Measurements from ENCODE around the gene GALNT18.

The GALNT18 gene

DNA sequence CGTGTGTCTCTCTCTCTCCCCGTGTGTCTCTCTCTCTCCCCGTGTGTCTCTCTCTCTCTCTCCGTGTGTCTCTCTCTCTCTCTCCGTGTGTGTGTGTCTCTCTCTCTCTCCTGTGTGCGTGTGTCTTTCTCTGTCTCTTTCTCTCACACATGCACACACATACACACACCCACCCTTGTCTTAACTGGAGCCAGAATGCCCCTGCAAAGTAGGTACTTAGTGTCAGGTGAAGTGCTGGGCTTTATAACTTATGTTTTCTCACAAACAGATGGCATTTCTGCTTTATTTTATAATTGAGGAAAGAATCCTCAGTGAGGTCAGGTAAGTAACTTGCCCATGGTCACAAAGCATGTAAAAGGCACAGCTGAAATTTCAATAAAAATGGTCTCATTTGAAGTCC, 374.7 kb downstream of the GALNT18 start:
- TF ChIP-seq EGR1 (IDR thresholded peaks at IDR 0.05) = no peak
- TF ChIP-seq CEBPB (IDR thresholded peaks at IDR 0.05) = no peak
- no peak for TF ChIP-seq RAD21 (IDR thresholded peaks at IDR 0.05; ENCODE audit: low read depth)
- TF ChIP-seq EP300 (IDR thresholded peaks at IDR 0.05; ENCODE audit: borderline replicate concordance) = no peak
- no peak for TF ChIP-seq YY1 (IDR thresholded peaks at IDR 0.05; ENCODE audit: low read depth)
- TF ChIP-seq, protein P1, sequence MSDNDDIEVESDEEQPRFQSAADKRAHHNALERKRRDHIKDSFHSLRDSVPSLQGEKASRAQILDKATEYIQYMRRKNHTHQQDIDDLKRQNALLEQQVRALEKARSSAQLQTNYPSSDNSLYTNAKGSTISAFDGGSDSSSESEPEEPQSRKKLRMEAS (IDR thresholded peaks at IDR 0.05) = no peak
- TF ChIP-seq ZBTB7A (IDR thresholded peaks at IDR 0.05; ENCODE audit: low read depth) = no peak
- no peak for TF ChIP-seq TAF1 (IDR thresholded peaks at IDR 0.05; ENCODE audit: low read depth)
- TF ChIP-seq, protein P2, sequence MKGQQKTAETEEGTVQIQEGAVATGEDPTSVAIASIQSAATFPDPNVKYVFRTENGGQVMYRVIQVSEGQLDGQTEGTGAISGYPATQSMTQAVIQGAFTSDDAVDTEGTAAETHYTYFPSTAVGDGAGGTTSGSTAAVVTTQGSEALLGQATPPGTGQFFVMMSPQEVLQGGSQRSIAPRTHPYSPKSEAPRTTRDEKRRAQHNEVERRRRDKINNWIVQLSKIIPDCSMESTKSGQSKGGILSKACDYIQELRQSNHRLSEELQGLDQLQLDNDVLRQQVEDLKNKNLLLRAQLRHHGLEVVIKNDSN (IDR thresholded peaks at IDR 0.05) = no peak
- TF ChIP-seq FOXM1 (IDR thresholded peaks at IDR 0.05; ENCODE audit: borderline replicate concordance, low read depth) = no peak
- no peak for TF ChIP-seq TEAD4 (IDR thresholded peaks at IDR 0.05)
- TF ChIP-seq, protein P3, sequence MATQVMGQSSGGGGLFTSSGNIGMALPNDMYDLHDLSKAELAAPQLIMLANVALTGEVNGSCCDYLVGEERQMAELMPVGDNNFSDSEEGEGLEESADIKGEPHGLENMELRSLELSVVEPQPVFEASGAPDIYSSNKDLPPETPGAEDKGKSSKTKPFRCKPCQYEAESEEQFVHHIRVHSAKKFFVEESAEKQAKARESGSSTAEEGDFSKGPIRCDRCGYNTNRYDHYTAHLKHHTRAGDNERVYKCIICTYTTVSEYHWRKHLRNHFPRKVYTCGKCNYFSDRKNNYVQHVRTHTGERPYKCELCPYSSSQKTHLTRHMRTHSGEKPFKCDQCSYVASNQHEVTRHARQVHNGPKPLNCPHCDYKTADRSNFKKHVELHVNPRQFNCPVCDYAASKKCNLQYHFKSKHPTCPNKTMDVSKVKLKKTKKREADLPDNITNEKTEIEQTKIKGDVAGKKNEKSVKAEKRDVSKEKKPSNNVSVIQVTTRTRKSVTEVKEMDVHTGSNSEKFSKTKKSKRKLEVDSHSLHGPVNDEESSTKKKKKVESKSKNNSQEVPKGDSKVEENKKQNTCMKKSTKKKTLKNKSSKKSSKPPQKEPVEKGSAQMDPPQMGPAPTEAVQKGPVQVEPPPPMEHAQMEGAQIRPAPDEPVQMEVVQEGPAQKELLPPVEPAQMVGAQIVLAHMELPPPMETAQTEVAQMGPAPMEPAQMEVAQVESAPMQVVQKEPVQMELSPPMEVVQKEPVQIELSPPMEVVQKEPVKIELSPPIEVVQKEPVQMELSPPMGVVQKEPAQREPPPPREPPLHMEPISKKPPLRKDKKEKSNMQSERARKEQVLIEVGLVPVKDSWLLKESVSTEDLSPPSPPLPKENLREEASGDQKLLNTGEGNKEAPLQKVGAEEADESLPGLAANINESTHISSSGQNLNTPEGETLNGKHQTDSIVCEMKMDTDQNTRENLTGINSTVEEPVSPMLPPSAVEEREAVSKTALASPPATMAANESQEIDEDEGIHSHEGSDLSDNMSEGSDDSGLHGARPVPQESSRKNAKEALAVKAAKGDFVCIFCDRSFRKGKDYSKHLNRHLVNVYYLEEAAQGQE (IDR thresholded peaks at IDR 0.05; ENCODE audit: low read depth) = no peak
- no peak for TF ChIP-seq CREB1 (IDR thresholded peaks at IDR 0.05; ENCODE audit: low read depth)

DNA sequence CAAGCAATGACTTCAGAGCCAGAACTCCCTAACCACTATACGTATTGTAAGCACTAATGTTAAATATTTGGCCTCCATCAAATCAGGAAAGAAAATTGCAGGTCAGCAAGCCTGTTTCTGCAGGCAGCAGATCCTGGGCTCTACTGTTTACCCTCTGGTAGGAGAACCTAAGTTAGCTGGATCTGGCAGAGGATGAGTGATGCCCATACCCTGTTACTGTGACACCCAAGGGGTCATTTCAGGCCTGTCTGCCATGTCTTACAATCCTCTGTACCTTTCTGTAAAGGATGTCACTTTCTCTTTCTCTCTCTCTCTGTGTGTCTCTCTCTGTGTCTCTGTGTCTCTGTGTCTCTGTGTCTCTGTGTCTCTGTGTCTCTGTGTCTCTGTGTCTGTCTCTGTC, 375.6 kb downstream of the GALNT18 start:
- TF ChIP-seq EGR1 (IDR thresholded peaks at IDR 0.05) (no peak), CREB1 (IDR thresholded peaks at IDR 0.05; ENCODE audit: low read depth) (no peak), YY1 (IDR thresholded peaks at IDR 0.05; ENCODE audit: low read depth) (no peak), NFIC (IDR thresholded peaks at IDR 0.05) (no peak), TCF12 (IDR thresholded peaks at IDR 0.05; ENCODE audit: low read depth) (no peak), TAF1 (IDR thresholded peaks at IDR 0.05; ENCODE audit: low read depth) (no peak), RAD21 (IDR thresholded peaks at IDR 0.05; ENCODE audit: low read depth) (no peak), TEAD4 (IDR thresholded peaks at IDR 0.05) (no peak), EP300 (IDR thresholded peaks at IDR 0.05; ENCODE audit: borderline replicate concordance) (no peak), ZBTB7A (IDR thresholded peaks at IDR 0.05; ENCODE audit: low read depth) (no peak)
- TF ChIP-seq, protein P3 (IDR thresholded peaks at IDR 0.05; ENCODE audit: low read depth) = no peak
- TF ChIP-seq, protein P2 (IDR thresholded peaks at IDR 0.05) = no peak

DNA sequence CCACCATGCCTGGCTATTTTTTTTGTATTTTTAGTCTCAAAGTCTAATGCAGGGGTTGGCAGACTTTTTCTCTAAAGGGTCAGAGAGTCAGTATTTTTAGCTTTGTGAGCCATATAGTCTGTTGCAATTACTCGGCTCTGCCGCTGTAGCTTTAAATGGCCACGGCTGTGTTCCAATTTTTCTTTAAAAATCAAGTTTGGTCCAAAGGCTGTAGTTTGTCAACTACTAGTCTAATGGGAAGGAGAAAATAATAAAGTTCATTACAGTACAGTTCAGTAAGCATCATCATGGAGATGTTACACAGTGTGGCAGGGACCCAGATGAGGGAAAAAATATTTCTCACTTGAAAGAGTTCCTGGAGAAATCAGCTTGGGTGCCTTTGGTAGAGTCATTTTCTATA, 376.4 kb downstream of the GALNT18 start:
- no peak for TF ChIP-seq ZBTB7A (IDR thresholded peaks at IDR 0.05; ENCODE audit: low read depth)
- TF ChIP-seq TAF1 (IDR thresholded peaks at IDR 0.05; ENCODE audit: low read depth) = no peak
- no peak for TF ChIP-seq RAD21 (IDR thresholded peaks at IDR 0.05; ENCODE audit: low read depth)
- TF ChIP-seq, protein P1 (IDR thresholded peaks at IDR 0.05) = no peak
- TF ChIP-seq, protein P3 (IDR thresholded peaks at IDR 0.05; ENCODE audit: low read depth) = no peak
- TF ChIP-seq CEBPB (IDR thresholded peaks at IDR 0.05) = no peak
- TF ChIP-seq FOXM1 (IDR thresholded peaks at IDR 0.05; ENCODE audit: borderline replicate concordance, low read depth) = no peak
- no peak for TF ChIP-seq NFIC (IDR thresholded peaks at IDR 0.05)
- TF ChIP-seq, protein P2 (IDR thresholded peaks at IDR 0.05) = no peak
- TF ChIP-seq TCF12 (IDR thresholded peaks at IDR 0.05; ENCODE audit: low read depth) = no peak
- TF ChIP-seq EP300 (IDR thresholded peaks at IDR 0.05; ENCODE audit: borderline replicate concordance) = no peak
- no peak for TF ChIP-seq YY1 (IDR thresholded peaks at IDR 0.05; ENCODE audit: low read depth)
- TF ChIP-seq EGR1 (IDR thresholded peaks at IDR 0.05) = no peak
- TF ChIP-seq TEAD4 (IDR thresholded peaks at IDR 0.05) = no peak
- no peak for TF ChIP-seq CREB1 (IDR thresholded peaks at IDR 0.05; ENCODE audit: low read depth)

DNA sequence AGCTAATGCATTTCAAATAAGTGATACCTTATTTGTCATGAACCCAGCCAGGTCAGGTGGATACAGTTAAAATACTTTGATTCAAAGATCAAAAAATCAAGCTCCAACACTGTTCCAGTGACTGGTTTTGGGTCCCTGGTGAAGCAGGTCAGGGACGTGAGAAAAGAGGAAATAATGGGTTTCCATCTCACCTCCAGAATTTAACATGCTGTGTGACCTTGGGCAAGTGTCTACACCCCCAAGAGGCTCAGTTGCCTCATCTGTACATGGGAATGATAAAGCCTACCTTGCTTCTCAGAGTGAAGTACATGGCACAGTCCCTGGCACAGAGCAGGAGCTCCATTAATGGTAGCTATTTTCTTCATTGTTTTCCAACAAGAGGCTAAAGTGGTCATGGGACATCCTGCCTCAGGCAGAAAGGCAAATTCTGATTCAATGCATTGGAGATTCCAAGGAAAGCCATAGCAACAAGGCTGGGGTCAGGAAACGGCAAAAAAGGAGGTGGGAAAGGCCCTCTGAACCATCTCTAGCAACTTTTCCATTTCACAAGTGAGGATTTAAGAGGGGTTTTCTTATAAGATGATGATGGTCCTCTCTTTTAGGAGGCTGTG, 377.2 kb downstream of the GALNT18 start:
- TF ChIP-seq CREB1 (IDR thresholded peaks at IDR 0.05; ENCODE audit: low read depth) (no peak), RAD21 (IDR thresholded peaks at IDR 0.05; ENCODE audit: low read depth) (no peak), FOXM1 (IDR thresholded peaks at IDR 0.05; ENCODE audit: borderline replicate concordance, low read depth) (no peak), NFIC (IDR thresholded peaks at IDR 0.05) (no peak), ZBTB7A (IDR thresholded peaks at IDR 0.05; ENCODE audit: low read depth) (no peak), CEBPB (IDR thresholded peaks at IDR 0.05) (no peak), TEAD4 (IDR thresholded peaks at IDR 0.05) (no peak), EGR1 (IDR thresholded peaks at IDR 0.05) (no peak), YY1 (IDR thresholded peaks at IDR 0.05; ENCODE audit: low read depth) (no peak)

All from Ishikawa (cell line).